ENCODE results near the gene HIRIP3. TPM values are rescaled to one million over a fixed set of nuclear protein-coding genes. Genes with fewer than 3 reads are reported as not detected.
"Not testable (repeated sequence)": the region's sequence is repeated elsewhere in the genome, so short reads cannot be mapped to it uniquely, and the experiment has no call there.

The HIRIP3 gene
- polyA plus RNA-seq, 1 donor: 13.3 TPM

DNA sequence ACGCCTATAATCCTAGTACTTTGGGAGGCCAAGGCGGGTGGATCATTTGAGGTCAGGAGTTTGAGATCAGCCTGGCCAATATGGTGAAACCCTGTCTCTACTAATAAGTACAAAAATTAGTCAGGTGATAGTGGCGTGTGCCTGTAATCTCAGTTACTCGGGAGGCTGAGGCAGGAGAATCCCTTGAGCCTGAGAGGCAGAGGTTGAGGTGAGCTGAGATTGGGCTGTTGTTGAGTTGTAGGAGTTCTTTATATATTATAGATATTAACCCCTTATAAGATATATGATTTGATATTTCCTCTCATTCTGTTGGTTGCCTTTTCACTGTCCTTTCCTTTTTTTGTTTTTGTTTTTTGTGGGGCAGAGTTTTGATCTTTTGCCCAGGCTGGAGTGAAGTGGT, 35.6 kb downstream of the HIRIP3 start:
- DNase-seq (ENCODE audit: low read depth): not testable (repeated sequence)

DNA sequence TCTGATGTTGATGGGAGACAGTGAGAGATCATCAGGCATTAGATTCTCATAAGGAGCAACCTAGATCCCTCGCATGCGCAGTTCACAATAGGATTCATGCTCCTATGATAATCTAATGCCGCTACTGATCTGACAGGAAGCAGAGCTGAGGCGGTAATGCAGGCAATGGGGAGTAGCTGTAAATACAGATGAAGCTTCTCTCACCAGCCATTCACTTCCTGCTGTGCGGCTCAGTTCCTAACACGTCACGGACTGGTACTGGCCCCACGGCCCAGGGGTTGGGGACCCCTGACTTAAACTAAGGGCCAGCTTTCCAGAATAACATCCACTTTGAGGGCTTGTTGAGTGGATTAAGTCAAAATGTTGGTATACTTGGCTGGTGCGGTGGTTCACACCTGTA, 36.1 kb downstream of the HIRIP3 start:
- no peak for DNase-seq (ENCODE audit: low read depth)

DNA sequence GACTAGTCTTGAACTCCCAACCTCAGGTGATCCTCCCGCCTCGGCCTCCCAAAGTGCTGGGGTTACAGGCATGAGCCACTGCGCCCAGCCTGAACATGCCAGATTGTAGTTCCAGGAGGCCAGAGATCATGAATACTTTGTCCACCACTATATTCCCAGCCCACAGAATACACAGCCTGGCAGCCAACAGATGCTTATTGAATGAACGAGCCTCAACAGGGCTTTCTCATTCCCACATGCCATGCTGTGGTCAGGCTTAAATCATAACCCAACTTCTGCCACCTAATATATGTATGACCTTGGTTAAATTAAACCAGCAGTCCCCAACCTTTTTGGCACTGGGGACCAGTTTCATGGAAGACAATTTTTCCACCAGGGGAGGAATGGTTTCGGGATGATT, 36.7 kb downstream of the HIRIP3 start:
- no peak for DNase-seq (ENCODE audit: low read depth)

DNA sequence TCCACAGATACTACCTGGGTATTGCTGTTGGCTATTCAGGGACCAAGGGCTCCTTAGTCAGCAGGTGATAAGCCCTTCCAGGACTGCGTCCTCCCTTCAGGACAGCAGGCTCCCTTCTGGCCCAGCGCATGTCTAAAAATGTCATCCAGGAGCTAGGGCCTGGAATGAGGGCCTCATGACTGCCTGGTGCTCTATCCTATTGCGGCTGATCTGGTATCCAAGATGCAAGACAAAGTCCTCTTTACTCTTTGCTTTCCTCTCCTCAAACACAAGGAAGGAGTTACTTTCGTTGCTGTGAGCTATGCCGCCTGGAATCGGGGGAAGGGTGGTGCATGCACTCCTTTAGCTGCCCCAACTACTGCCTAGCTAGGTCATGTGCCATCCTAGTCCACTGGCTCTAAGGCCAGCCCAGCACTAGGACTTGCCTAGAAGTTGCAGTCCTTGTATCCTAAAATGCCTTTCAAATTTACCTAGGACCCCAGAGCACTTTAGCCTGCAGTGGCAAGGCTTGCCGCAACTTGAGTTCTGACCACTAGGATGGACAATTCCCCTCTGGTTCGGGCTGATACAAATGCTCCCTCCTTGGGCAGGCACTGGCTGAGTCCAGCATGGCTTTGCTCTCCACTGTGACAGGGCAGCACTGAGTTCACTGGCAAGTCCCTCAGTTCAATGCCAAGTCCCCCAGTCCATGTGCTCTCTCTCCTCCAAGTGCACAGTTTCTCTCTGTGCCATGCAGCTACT, 43.6 kb downstream of the HIRIP3 start:
- no peak for DNase-seq (ENCODE audit: low read depth)

DNA sequence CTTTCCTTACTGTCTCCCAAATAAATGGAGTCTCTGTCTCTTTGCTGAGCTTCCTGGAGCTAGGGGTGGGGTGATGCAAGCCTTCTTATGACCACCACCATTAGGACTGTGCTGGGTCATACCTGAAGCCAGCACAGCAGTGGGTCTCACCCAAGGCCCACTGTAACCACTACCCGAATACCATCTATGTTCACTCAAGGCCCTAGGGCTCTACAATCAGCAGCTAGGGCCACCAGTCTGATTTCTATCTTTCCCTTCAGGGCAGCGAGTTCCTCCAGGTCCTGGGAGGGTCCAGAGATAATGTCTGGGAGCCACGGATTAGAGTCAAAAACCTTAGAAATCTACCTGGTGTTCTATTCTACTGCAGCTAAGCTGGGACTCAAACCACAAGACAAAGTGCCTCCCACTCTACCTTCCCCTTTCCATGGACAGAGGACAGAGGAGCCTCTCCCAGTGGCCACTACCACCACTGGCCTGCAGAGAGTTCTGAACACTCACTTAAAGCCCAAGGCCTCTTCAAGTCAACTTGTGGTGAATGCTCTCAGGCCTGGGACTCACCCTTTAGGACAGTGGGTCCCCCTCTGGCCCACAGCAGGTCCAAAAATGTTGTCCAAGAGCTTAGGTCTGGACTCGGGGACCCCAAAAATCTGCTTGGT, 44.5 kb downstream of the HIRIP3 start:
- DNase-seq (ENCODE audit: low read depth): no peak

DNA sequence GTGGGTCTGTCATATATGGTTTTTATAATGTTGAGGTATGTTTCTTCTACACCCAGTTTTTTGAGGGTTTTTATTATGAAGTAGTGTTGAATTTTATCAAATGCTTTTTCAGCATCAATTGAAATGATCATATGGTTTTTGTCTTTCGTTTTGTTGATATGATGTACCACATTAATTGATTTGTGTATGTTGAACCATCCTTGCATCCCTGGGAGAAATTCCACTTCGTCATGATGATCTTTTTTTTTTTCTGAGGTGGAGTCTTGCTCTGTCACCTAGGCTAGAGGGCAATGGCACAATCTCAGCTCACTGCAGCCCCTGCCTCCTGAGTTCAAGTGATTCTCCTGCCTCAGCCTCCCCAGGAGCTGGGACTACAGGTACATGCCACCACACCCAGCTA, 47.5 kb downstream of the HIRIP3 start:
- no peak for DNase-seq (ENCODE audit: low read depth)

DNA sequence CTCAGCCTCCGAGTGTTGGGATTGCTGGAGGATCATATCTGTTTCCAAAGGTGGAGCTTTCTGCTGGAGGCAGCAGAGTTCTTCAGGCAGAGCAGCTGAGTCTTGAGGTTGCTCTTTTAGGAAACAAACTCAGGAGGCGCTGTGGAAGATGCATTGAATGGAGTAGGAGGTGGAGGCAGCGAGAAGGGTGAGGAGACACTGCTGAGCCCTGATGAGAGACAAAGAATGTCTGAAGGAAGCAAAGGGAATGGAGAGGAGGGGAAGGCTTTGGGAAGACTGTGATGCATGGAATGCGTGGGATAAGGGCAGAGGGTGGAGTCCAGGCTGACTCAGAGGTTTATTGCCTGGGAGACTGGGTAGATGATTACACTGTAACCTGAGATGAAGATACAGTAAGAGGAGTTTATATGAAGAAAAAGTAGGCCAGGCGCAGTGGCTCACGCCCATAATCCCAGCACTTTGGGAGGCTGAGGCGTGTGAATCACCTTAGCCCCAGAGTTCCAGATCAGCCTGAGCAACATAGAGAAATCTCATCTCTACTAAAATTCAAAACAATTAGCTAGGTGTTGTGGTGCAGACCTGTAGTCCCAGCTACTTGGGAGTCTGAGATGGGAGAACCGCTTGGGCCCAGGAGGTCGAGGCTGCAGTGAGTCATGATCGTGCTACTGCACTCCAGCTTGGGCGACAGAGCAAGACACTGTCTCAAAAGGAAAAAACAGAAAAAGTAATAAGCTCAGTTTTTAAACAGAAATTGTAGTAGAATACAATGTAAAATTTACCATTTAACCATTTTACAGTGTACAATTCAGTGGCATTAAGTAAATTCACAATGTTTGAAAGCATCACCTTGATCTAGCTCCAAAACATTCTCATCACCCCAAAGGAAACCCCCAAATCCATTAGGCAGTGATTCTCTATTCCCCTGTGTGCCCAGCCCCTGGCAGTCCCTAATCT, 51.3 kb downstream of the HIRIP3 start:
- no peak for DNase-seq (ENCODE audit: low read depth)

Other genes starting within 250 kb of the HIRIP3 start
- gene C16orf54, start 249.6 kb downstream of the HIRIP3 start, polyA plus RNA-seq (ENCODE audit: insufficient read length): 0.40 TPM
- gene ZG16, start 217.4 kb downstream of the HIRIP3 start, polyA plus RNA-seq (ENCODE audit: insufficient read length): not detected
- gene KIF22, start 204.9 kb downstream of the HIRIP3 start, polyA plus RNA-seq (ENCODE audit: insufficient read length): 24.9 TPM
- 228 TPM for gene MAZ, start 189.1 kb downstream of the HIRIP3 start, polyA plus RNA-seq (ENCODE audit: insufficient read length)
- gene PRRT2, start 183.4 kb downstream of the HIRIP3 start, polyA plus RNA-seq (ENCODE audit: insufficient read length): 14.4 TPM
- gene PAGR1, start 179.5 kb downstream of the HIRIP3 start, polyA plus RNA-seq (ENCODE audit: insufficient read length): 28.4 TPM
- gene MVP, start 175.2 kb downstream of the HIRIP3 start, polyA plus RNA-seq (ENCODE audit: insufficient read length): 17.9 TPM
- 37.7 TPM for gene CDIPT, start 132.4 kb downstream of the HIRIP3 start, polyA plus RNA-seq (ENCODE audit: insufficient read length)
- gene SEZ6L2, start 96.1 kb downstream of the HIRIP3 start, polyA plus RNA-seq (ENCODE audit: insufficient read length): 2.5 TPM
- gene ASPHD1, start 95.1 kb downstream of the HIRIP3 start, polyA plus RNA-seq (ENCODE audit: insufficient read length): 0.29 TPM
- gene KCTD13, start 69.4 kb downstream of the HIRIP3 start, polyA plus RNA-seq (ENCODE audit: insufficient read length): 11.7 TPM
- gene TMEM219, start 33.5 kb downstream of the HIRIP3 start, polyA plus RNA-seq (ENCODE audit: insufficient read length): 62.2 TPM
- gene TAOK2, start 21.7 kb downstream of the HIRIP3 start, polyA plus RNA-seq (ENCODE audit: insufficient read length): 33.1 TPM
- 33.9 TPM for gene INO80E, start 624 bp upstream of the HIRIP3 start, polyA plus RNA-seq (ENCODE audit: insufficient read length)
- gene DOC2A, start 15.4 kb upstream of the HIRIP3 start, polyA plus RNA-seq (ENCODE audit: insufficient read length): 0.61 TPM
- not detected for gene C16orf92, start 27.6 kb upstream of the HIRIP3 start, polyA plus RNA-seq (ENCODE audit: insufficient read length)
- gene TLCD3B, start 35.7 kb upstream of the HIRIP3 start, polyA plus RNA-seq (ENCODE audit: insufficient read length): 1.3 TPM
- 2,367 TPM for gene ALDOA, start 70.1 kb upstream of the HIRIP3 start, polyA plus RNA-seq (ENCODE audit: insufficient read length)
- 61.8 TPM for gene PPP4C, start 80.4 kb upstream of the HIRIP3 start, polyA plus RNA-seq (ENCODE audit: insufficient read length)
- 0.77 TPM for gene TBX6, start 96.3 kb upstream of the HIRIP3 start, polyA plus RNA-seq (ENCODE audit: insufficient read length)
- 29.3 TPM for gene YPEL3, start 100.6 kb upstream of the HIRIP3 start, polyA plus RNA-seq (ENCODE audit: insufficient read length)
- gene GDPD3, start 117.9 kb upstream of the HIRIP3 start, polyA plus RNA-seq (ENCODE audit: insufficient read length): 5.4 TPM
- 39.6 TPM for gene MAPK3, start 127.6 kb upstream of the HIRIP3 start, polyA plus RNA-seq (ENCODE audit: insufficient read length)
- gene CORO1A, start 188.0 kb upstream of the HIRIP3 start, polyA plus RNA-seq (ENCODE audit: insufficient read length): 13.1 TPM
- gene BOLA2B, start 198.0 kb upstream of the HIRIP3 start, polyA plus RNA-seq (ENCODE audit: insufficient read length): 23.9 TPM
- 19.1 TPM for gene SLX1A, start 198.3 kb upstream of the HIRIP3 start, polyA plus RNA-seq (ENCODE audit: insufficient read length)
- gene SULT1A3, start 203.6 kb upstream of the HIRIP3 start, polyA plus RNA-seq (ENCODE audit: insufficient read length): 1.8 TPM

Data from forelimb muscle (tissue), 1 donor.